ENCODE results near the gene MEOX2. TPM values are rescaled to one million over a fixed set of nuclear protein-coding genes. Genes with fewer than 3 reads are reported as not detected.

Gene MEOX2
- total RNA-seq (2021; ENCODE audit: unreplicated experiment), result not detected
- not detected in 2 replicates for polyA plus RNA-seq (2012)
- Bru-seq, nascent RNA, result percentile 1 among the genes with signal in this experiment
- percentile 4 among the genes with signal in this experiment for BruChase-seq, experiment 1, labeled RNA remaining after a 6-hour chase
- percentile 7 among the genes with signal in this experiment for BruChase-seq, experiment 2, labeled RNA remaining after a 2-hour chase
- long read RNA-seq, result 0 reads

DNA sequence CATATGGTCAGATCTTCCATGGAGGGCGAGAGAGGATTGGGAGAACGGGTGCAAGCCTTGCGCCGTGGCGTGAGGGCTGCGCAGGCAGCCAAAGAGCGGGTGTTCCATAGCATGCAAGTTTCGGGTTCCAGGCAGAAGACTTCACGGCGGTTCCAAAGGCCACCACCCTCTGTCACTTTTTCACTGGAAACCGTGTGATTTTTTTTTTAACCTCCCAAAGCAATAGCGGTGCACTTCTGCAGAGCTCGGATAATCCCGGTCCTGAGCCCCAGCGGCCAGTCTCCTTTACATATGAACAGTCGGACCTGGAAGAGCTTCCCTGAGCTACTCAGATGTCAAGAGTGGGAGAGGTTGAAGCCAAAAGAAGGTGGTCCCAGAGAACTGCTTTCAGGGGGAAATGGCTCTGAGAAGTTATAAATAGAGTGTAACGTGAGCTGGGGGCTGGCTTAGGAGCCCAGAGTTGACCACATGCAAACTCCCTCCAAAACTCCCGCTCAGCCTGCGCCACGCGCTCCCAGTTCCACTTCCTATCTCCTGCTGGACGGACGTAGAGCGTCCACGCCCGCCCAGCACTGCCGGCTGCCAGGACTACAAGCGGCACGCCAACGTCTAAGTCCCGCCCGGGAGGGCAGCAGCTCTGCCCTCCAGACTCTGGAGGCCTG lies at the start of gene MEOX2:
Gene MEOX2, minus strand, starts transcription at position 389 of the 662 bp plus-strand sequence. Its CDS starts 281 bp downstream, at position 108.
- RAD21 ChIA-PET (ENCODE audit: low non-redundant PET in 1 of 2, low total read pairs in 2 of 2, uncharacterized antibody in 2 of 2, unreplicated experiment in 2 of 2), result no interaction called here
- H3K4me3 ChIP-seq (replicated peaks in 1 of 2; ENCODE audit: low read depth in 1 of 2, low read length in 2 of 2), result peak within 1 kb of the TSS in 1 of 2 experiments; percentile 27; a peak in 2 of 4 replicates
- CTCF ChIA-PET, result no interaction called here
- H3K27ac ChIP-seq (ENCODE audit: low read depth, low read length), result no peak within 1 kb of the TSS
- peak within 1 kb of the TSS; percentile 57 for H3K4me2 ChIP-seq (ENCODE audit: low read length)
- H4K20me1 ChIP-seq (ENCODE audit: insufficient read depth), result no peaks in the 10 kb centered on the region
- no peaks in the 10 kb centered on the region for H3K9me2 ChIP-seq (ENCODE audit: insufficient read depth)
- BruUV-seq (replicated peaks), result no TSS peak
- POLR2A ChIA-PET, result no interaction called here
- no peak within 1 kb of the TSS for H2AFZ ChIP-seq (ENCODE audit: low read depth, low read length, poor library complexity, severe bottlenecking)
- intact Hi-C loops (cut with micrococcal nuclease), result no loop called here
- no peaks in the 10 kb centered on the region for H3K36me3 ChIP-seq (ENCODE audit: control insufficient read depth in 1 of 2, insufficient read depth in 2 of 2, low read length in 2 of 2)
- DNase-seq (ENCODE audit: low read depth, low spot score), result no peak
- no peaks in the 10 kb centered on the region for H3K27me3 ChIP-seq (ENCODE audit: insufficient read depth, low read length)
- H3K79me2 ChIP-seq (ENCODE audit: insufficient read depth, low read length), result no peaks in the 10 kb centered on the region
- H3K9ac ChIP-seq (ENCODE audit: low read length), result no peak within 1 kb of the TSS
- H3K9me3 ChIP-seq (ENCODE audit: control insufficient read depth in 1 of 2, insufficient read depth in 1 of 2, low read depth in 1 of 2, low read length in 2 of 2), result no peaks in the 10 kb centered on the region
- no peak for ATAC-seq
- no peak for TF ChIP-seq ELF1 (IDR thresholded peaks at IDR 0.05; ENCODE audit: borderline replicate concordance, low read depth)
- TF ChIP-seq POLR2A (IDR thresholded peaks at IDR 0.05; ENCODE audit: borderline replicate concordance, extremely low read depth, insufficient read depth, insufficient read length), result no peak
- TF ChIP-seq ZBTB33 (IDR thresholded peaks at IDR 0.05; ENCODE audit: extremely low read depth, insufficient replicate concordance, low read length), result no peak
- TF ChIP-seq CBX3 (IDR thresholded peaks at IDR 0.05; ENCODE audit: low read depth), result no peak
- TF ChIP-seq EGR1 (IDR thresholded peaks at IDR 0.05; ENCODE audit: low read depth), result no peak
- no peak for TF ChIP-seq SP1 (IDR thresholded peaks at IDR 0.05; ENCODE audit: low read depth)
- TF ChIP-seq, protein P1, sequence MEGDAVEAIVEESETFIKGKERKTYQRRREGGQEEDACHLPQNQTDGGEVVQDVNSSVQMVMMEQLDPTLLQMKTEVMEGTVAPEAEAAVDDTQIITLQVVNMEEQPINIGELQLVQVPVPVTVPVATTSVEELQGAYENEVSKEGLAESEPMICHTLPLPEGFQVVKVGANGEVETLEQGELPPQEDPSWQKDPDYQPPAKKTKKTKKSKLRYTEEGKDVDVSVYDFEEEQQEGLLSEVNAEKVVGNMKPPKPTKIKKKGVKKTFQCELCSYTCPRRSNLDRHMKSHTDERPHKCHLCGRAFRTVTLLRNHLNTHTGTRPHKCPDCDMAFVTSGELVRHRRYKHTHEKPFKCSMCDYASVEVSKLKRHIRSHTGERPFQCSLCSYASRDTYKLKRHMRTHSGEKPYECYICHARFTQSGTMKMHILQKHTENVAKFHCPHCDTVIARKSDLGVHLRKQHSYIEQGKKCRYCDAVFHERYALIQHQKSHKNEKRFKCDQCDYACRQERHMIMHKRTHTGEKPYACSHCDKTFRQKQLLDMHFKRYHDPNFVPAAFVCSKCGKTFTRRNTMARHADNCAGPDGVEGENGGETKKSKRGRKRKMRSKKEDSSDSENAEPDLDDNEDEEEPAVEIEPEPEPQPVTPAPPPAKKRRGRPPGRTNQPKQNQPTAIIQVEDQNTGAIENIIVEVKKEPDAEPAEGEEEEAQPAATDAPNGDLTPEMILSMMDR (IDR thresholded peaks at IDR 0.05 in 2 of 3, conservative IDR thresholded peaks at IDR 0.05 in 1 of 3; ENCODE audit: borderline replicate concordance in 1 of 3, insufficient read depth in 1 of 3, low read depth in 2 of 3, low read length in 2 of 3), result no peak
- no peak for TF ChIP-seq ATF3 (IDR thresholded peaks at IDR 0.05)
- TF ChIP-seq TCF7L2 (IDR thresholded peaks at IDR 0.05; ENCODE audit: borderline replicate concordance, extremely low read depth, insufficient read depth, insufficient read length), result no peak
- TF ChIP-seq REST (IDR thresholded peaks at IDR 0.05; ENCODE audit: low read depth), result no peak
- no peak for TF ChIP-seq EZH2phosphoT487 (IDR thresholded peaks at IDR 0.05; ENCODE audit: borderline replicate concordance)
- TF ChIP-seq POLR2AphosphoS5 (IDR thresholded peaks at IDR 0.05; ENCODE audit: low read depth, low read length), result no peak
- no peak for TF ChIP-seq ZNF274 (IDR thresholded peaks at IDR 0.05; ENCODE audit: low read depth, low read length)
- TF ChIP-seq CEBPB (IDR thresholded peaks at IDR 0.05; ENCODE audit: low read depth), result no peak
- no peak for TF ChIP-seq RAD21 (IDR thresholded peaks at IDR 0.05; ENCODE audit: low read depth)
- H3K4me1 ChIP-seq (ENCODE audit: control insufficient read depth in 1 of 2, insufficient read depth in 2 of 2, low read length in 2 of 2), result peaks cover 0 to 6% of the 10 kb centered on the region in 2 experiments; a peak in 1 of 4 replicates
